Measurements from ENCODE around the gene C17orf107.

GRCh38 chr17:4944554-4945175 is 45.3 kb downstream of the C17orf107 start:
- no peak for TF ChIP-seq CTCF (conservative IDR thresholded peaks at IDR 0.05 in 1 of 2, IDR thresholded peaks at IDR 0.05 in 1 of 2; ENCODE audit: extremely low read depth in 1 of 2, insufficient read depth in 1 of 2, low read depth in 1 of 2, low read length in 2 of 2)
- TF ChIP-seq EZH2 (IDR thresholded peaks at IDR 0.05; ENCODE audit: borderline replicate concordance, low read length): no peak
